OCI-LY3 (cell line): ENCODE measurements around the gene NCAPG2.

Experiments used
- H2AFZ ChIP-seq: fragments of 200-600, 300-600 bp; shearing (Covaris generic); 2 replicates; pipeline ENCODE4 v1.6.0; 2014; ENCODE audit warnings: antibody characterized with exemption, low read depth, low read length
- H3K27ac ChIP-seq: fragments of 200-600, 300-600 bp; sonication (generic); 2 replicates; pipeline ENCODE4 v1.5.1; 2014; ENCODE audit warnings: mild to moderate bottlenecking, low read length, moderate library complexity, mixed read lengths
- H3K27me3 ChIP-seq: fragments of 200-600, 300-600 bp; sonication (generic); 2 replicates; pipeline ENCODE4 v1.6.1; 2014; ENCODE audit warnings: low read depth, low read length, mixed read lengths
- H3K36me3 ChIP-seq: fragments of 200-600, 300-600 bp; sonication (generic); replicated peaks from 2 replicates; pipeline ENCODE3; 2014; ENCODE audit warnings: low read depth, low read length, mixed read lengths
- H3K4me1 ChIP-seq: fragments of 300-600, 200-600 bp; sonication (generic); 2 replicates; pipeline ENCODE4 v1.6.1; 2014; ENCODE audit warnings: low read length, mixed read lengths
- H3K4me2 ChIP-seq: fragments of 200-600, 300-600 bp; sonication (generic); 2 replicates; pipeline ENCODE4 v1.6.1; 2014; ENCODE audit warnings: low read length, mixed read lengths
- H3K4me3 ChIP-seq: fragments of 300-600, 200-600 bp; sonication (generic); 2 replicates; pipeline ENCODE4 v1.5.1; 2014; ENCODE audit warnings: antibody characterized with exemption, mild to moderate bottlenecking, low read length, moderate library complexity
- H3K79me2 ChIP-seq: fragments of 300-600, 200-600 bp; shearing (Covaris generic); 2 replicates; pipeline ENCODE4 v1.6.1; 2014; ENCODE audit warnings: mild to moderate bottlenecking, low read length, mixed read lengths
- H3K9ac ChIP-seq: fragments of 300-600, 200-600 bp; shearing (Covaris generic); 2 replicates; pipeline ENCODE4 v1.6.0; 2014; ENCODE audit warnings: mild to moderate bottlenecking, low read length, moderate library complexity
- H3K9me3 ChIP-seq: fragments of 200-600, 300-600 bp; shearing (Covaris generic); 2 replicates; pipeline ENCODE4 v1.6.1; 2014; ENCODE audit warnings: low read length, mixed read lengths; ENCODE audit not compliant: insufficient read depth
- H4K20me1 ChIP-seq: fragments of 200-600, 300-600 bp; sonication (generic); 2 replicates; pipeline ENCODE4 v1.6.1; 2016; ENCODE audit warnings: low read length, mixed read lengths; ENCODE audit not compliant: insufficient read depth
- CTCF ChIP-seq: fragments of 200-600, 300-600 bp; sonication (generic); IDR thresholded peaks from 2 replicates; pipeline ENCODE4 v1.5.1; 2014; ENCODE audit warnings: antibody characterized with exemption, low read length, low read depth
- EZH2phosphoT487 ChIP-seq: fragments of 200-600 bp; shearing (Covaris generic); IDR thresholded peaks from 2 replicates; pipeline ENCODE4 v1.6.1; 2018; ENCODE audit warnings: antibody characterized with exemption, mixed run types, low read depth

The NCAPG2 gene

DNA sequence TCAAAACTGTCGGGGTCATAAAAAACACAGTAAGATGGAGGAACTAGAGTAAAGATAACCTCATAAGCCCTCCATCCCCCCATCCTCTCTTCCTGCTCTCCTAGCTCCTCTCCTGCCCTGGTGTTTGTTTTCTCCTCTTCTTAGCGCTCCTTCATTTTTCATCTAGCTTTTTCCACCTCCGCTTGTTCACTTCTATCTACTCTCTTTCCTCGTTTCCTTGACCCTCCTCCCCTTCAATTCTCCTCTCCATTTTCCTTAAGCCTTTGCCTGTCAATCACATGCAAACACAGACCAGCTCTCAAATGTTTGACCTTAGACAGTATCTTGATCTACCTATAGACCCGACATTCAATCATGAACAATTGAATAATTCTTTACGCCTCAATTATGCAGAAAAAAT is 10.0 kb downstream of the NCAPG2 start:
- Histone ChIP-seq H3K27ac (no peak overlapping the region), H3K9ac (no peak overlapping the region), H3K4me3 (no peak overlapping the region), H4K20me1 (peaks cover 2% of the 10 kb centered on the region; the same call in 1 of the 2 replicates), H3K9me3 (no peaks in the 10 kb centered on the region), H3K27me3 (no peaks in the 10 kb centered on the region), H3K4me1 (no peaks in the 10 kb centered on the region), H2AFZ (no peak overlapping the region), H3K79me2 (peaks cover 57% of the 10 kb centered on the region), H3K4me2 (no peak overlapping the region), H3K36me3 (peaks cover 47% of the 10 kb centered on the region)
- no peak for TF ChIP-seq CTCF
- TF ChIP-seq EZH2phosphoT487 = no peak

GRCh38 chr7:158689488-158689887 is 15.1 kb downstream of the NCAPG2 start:
- no peaks in the 10 kb centered on the region for H3K27me3 ChIP-seq
- H2AFZ ChIP-seq = no peak overlapping the region
- no peak overlapping the region for H3K4me2 ChIP-seq
- H3K79me2 ChIP-seq = peaks cover 10% of the 10 kb centered on the region
- TF ChIP-seq CTCF = no peak
- TF ChIP-seq EZH2phosphoT487 = no peak
- peaks cover 50% of the 10 kb centered on the region for H3K36me3 ChIP-seq
- H4K20me1 ChIP-seq = no peaks in the 10 kb centered on the region; the same call in 1 of the 2 replicates
- no peak overlapping the region for H3K4me3 ChIP-seq
- no peaks in the 10 kb centered on the region for H3K9me3 ChIP-seq
- H3K4me1 ChIP-seq = no peaks in the 10 kb centered on the region
- H3K27ac ChIP-seq = no peak overlapping the region
- no peak overlapping the region for H3K9ac ChIP-seq

GRCh38 chr7:158687406-158687805 is 17.2 kb downstream of the NCAPG2 start:
- H3K9ac ChIP-seq = no peak overlapping the region
- H3K4me2 ChIP-seq = no peak overlapping the region
- H3K36me3 ChIP-seq = peaks cover 60% of the 10 kb centered on the region
- no peaks in the 10 kb centered on the region for H3K9me3 ChIP-seq
- TF ChIP-seq CTCF = no peak
- TF ChIP-seq EZH2phosphoT487 = no peak
- H3K79me2 ChIP-seq = no peaks in the 10 kb centered on the region
- no peak overlapping the region for H2AFZ ChIP-seq
- no peak overlapping the region for H3K4me3 ChIP-seq
- H3K27ac ChIP-seq = no peak overlapping the region
- peaks cover 10% of the 10 kb centered on the region for H3K4me1 ChIP-seq
- H3K27me3 ChIP-seq = no peaks in the 10 kb centered on the region
- H4K20me1 ChIP-seq = no peaks in the 10 kb centered on the region

DNA sequence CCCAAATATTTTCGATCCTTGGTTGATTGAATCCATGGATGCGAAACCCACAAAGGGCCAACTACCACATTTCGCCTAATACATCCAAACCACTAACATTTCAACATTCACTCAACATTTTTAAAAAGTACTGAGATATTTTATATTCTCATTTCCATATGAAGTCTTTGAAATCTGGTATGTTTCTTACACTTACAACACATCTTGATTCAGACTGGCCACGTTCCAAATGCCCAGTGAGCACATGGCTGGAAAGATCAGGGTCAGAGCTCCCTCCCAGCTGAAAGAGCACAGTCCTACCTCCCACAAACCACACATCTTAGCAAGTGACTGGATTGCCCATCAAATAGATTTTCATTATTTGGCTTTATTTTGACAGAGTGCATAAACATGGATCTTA is 18.9 kb downstream of the NCAPG2 start:
- H3K36me3 ChIP-seq = peaks cover 61% of the 10 kb centered on the region

More for the DNA sequence above, 18.9 kb downstream of the NCAPG2 start:
- no peak overlapping the region for H3K4me2 ChIP-seq
- H3K27me3 ChIP-seq = no peaks in the 10 kb centered on the region
- no peak overlapping the region for H2AFZ ChIP-seq
- H3K79me2 ChIP-seq = no peaks in the 10 kb centered on the region
- no peaks in the 10 kb centered on the region for H3K9me3 ChIP-seq
- peaks cover 10% of the 10 kb centered on the region for H3K4me1 ChIP-seq
- H4K20me1 ChIP-seq = no peaks in the 10 kb centered on the region
- no peak overlapping the region for H3K9ac ChIP-seq
- no peak for TF ChIP-seq CTCF
- no peak for TF ChIP-seq EZH2phosphoT487
- H3K27ac ChIP-seq = no peak overlapping the region
- no peak overlapping the region for H3K4me3 ChIP-seq
